KMS-11 (cell line): Measurements from ENCODE around the gene IQCE.
"Not testable (repeated sequence)": the region's sequence is repeated elsewhere in the genome, so short reads cannot be mapped to it uniquely, and the experiment has no call there.

Experiments used
- H2AFZ ChIP-seq: fragments of 200-600 bp; sonication (generic); 2 replicates; pipeline ENCODE4 v1.6.1; 2016; ENCODE audit warnings: antibody characterized with exemption, mixed run types, low read depth
- H3K27ac ChIP-seq: fragments of 200-600 bp; sonication (generic); 2 replicates; pipeline ENCODE4 v1.6.1; 2016; ENCODE audit warnings: mild to moderate bottlenecking, mixed run types
- H3K27me3 ChIP-seq: fragments of 200-600 bp; sonication (generic); 2 replicates; pipeline ENCODE4 v1.6.1; 2017; ENCODE audit warnings: mild to moderate bottlenecking, low read depth, mixed run types, moderate library complexity; ENCODE audit not compliant: insufficient read depth
- H3K36me3 ChIP-seq: fragments of 200-600 bp; sonication (generic); 2 replicates; pipeline ENCODE4 v1.6.1; 2017; ENCODE audit warnings: mild to moderate bottlenecking, mixed run types; ENCODE audit not compliant: insufficient read depth
- H3K4me1 ChIP-seq: fragments of 200-600 bp; sonication (generic); 2 replicates; pipeline ENCODE4 v1.6.1; 2016; ENCODE audit warnings: mild to moderate bottlenecking, low read depth, mixed run types; ENCODE audit not compliant: poor library complexity, severe bottlenecking
- H3K4me2 ChIP-seq: fragments of 200-600 bp; sonication (generic); 2 replicates; pipeline ENCODE4 v1.7.0; 2016; ENCODE audit warnings: mild to moderate bottlenecking, mixed run types
- H3K4me3 ChIP-seq: fragments of 200-600 bp; sonication (generic); IDR thresholded peaks from 2 replicates; pipeline ENCODE4 v1.6.1; 2017; ENCODE audit warnings: low read depth, low read length, mixed read lengths; ENCODE audit not compliant: insufficient read depth
- H3K79me2 ChIP-seq: fragments of 200-600 bp; sonication (generic); 2 replicates; pipeline ENCODE4 v1.6.1; 2016; ENCODE audit warnings: low read depth, mixed run types; ENCODE audit not compliant: insufficient read depth
- H3K9ac ChIP-seq: fragments of 200-600 bp; sonication (generic); 2 replicates; pipeline ENCODE4 v1.6.1; 2016; ENCODE audit warnings: mild to moderate bottlenecking, mixed run types
- H4K20me1 ChIP-seq: fragments of 200-600 bp; sonication (generic); 2 replicates; pipeline ENCODE4 v1.6.1; 2016; ENCODE audit warnings: mild to moderate bottlenecking, mixed run types; ENCODE audit not compliant: insufficient read depth
- CTCF ChIP-seq: fragments of 200-600 bp; sonication (generic); conservative IDR thresholded peaks from 2 replicates; pipeline ENCODE4 v1.6.1; 2017; ENCODE audit warnings: low read depth, mild to moderate bottlenecking, antibody characterized with exemption, low read length, moderate library complexity, mixed read lengths

IQCE gene

DNA sequence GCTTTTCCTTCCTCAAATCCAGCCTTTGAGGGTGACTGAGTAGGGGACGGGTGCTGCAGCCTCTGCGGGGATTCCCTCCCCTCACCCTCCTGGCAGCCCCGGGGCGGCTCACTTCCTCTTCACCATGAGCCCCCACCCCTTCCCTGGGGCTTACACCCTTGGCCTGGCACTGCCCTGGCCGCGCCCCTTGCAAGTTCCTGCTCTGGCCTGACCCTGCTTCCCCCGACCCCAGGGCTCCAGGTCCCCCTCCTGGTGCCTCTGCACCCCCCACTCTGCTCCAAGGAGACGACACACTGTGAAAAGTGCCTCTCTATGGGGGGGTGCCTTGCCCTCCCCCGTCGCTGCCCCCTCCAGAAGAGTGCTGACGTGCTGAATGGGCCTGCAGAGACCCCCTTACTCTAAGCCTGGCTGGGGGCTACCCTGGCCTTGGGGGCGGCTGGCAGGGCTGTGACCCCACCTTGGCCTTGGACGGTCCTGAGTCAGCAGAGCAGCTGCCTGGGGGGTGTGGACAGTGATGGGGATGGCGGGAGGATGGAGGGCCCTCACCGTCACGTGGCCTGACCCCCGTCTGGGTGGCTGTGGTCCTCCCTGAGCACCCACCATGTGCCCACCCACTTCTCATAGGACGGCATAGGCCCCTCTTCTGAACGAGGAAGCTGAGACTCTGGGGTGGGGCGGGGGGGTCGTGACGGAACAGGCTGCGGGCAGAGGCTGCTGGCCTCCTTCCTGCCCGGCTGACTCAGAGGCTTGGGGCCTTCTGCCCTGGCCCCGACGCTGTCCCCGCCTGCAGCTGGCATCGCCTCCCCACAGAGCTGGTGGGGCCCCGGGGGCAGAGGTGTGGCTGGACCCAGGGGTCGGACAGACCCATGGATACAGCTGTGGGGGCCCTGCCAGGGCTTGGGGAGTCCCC, 29.4 kb upstream of the IQCE start:
- peaks cover 16% of the 10 kb centered on the region; the same call in 1 of the 2 replicates for H3K27me3 ChIP-seq
- no peak for TF ChIP-seq CTCF
- no peak overlapping the region for H3K4me3 ChIP-seq
- H3K79me2 ChIP-seq, result no peaks in the 10 kb centered on the region
- H3K9ac ChIP-seq, result no peak overlapping the region
- no peaks in the 10 kb centered on the region for H4K20me1 ChIP-seq
- H3K4me2 ChIP-seq, result no peak overlapping the region
- H3K27ac ChIP-seq, result no peak overlapping the region
- H3K4me1 ChIP-seq, result no peaks in the 10 kb centered on the region
- H2AFZ ChIP-seq, result no peak overlapping the region
- H3K36me3 ChIP-seq, result no peaks in the 10 kb centered on the region

DNA sequence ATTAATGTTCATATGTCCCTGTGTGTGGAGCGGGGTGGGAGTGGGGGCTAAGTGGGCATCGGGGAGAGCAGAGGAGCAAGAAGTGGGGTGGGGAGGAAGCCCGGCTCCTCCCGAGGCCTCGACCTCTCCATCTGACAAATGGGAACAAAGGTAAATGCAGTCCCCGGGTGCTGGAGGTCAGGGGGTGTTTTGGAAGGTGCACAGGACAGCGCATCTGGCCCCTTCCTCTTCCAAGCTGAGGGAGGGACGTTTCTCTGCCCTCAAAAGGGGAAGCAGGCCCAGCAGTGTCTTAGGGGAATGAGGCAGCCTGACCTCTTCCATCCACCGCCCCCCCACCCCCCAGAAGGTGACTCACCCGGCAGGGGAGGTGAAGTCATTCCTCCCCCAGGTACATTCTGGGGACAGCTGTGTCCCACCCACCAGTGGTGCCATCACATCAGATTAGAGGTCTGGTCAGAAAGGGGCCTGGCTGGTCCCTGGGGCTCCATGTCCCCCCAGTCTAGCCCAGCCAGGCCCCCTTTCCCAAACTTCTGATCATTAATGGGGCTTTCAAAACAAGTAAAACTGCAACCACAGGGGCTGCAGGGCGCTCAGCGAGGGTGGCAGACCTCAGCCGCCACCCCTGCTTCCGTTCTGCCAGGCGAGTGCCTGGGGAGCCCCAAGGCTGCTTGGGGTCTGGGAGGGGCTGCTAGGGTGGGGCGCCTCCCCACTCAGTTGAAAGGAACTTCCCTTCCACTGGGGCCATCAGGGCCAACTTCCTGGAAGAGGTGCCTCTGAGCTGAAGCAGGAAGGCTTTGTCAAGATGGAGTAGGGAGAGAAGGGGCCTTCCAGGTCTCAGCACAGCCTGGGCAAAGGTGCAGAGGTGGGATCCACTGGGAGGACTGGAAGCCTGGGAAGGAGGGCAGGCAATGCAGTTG, 28.4 kb upstream of the IQCE start:
- Histone ChIP-seq H3K27ac (no peak overlapping the region), H3K9ac (no peak overlapping the region), H3K4me3 (no peak overlapping the region), H3K36me3 (no peaks in the 10 kb centered on the region), H4K20me1 (no peaks in the 10 kb centered on the region), H3K27me3 (peaks cover 8% of the 10 kb centered on the region; the same call in 1 of the 2 replicates), H3K4me1 (no peaks in the 10 kb centered on the region), H2AFZ (no peak overlapping the region), H3K4me2 (no peak overlapping the region), H3K79me2 (no peaks in the 10 kb centered on the region)
- no peak for TF ChIP-seq CTCF

DNA sequence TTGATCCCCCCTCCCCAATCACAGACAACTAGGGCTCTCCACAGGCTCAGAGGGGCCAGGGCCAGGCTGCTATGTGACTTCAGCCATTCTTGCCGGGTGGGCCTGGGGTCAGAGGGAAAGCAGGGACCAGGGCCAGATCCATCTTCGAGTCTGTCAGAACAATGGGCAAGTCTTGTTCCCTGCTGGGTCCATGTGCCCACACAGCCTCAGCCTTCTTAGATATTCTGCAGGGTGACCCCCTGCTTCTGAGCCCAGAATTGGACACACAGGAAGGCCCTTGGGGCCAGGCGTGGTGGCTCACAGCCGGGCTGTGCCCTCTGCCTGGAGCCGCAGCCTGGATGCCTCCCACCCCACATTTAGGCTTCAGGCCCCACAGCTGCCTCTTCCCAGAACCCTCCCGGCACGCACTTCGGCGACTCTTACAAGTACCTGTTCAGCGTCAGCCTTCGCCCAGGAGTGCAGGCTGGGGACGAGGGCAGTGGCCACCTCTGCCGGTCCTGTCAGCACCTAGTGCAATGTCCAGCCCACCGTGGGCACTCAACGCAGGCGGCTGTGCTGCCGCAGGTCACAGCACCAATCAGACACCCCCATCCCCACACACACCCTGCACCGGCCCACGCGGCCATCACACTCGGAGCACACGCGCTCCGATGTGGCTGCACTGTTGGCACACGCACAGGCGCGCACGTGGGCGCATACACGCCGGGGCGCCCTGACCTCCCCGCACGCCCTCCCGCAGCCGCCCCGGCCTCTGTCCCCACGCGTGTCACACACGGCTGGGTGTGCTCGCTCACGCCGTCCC, 27.6 kb upstream of the IQCE start:
- H3K36me3 ChIP-seq, H4K20me1 ChIP-seq, H3K4me1 ChIP-seq, H3K27me3 ChIP-seq, H3K27ac ChIP-seq, H3K79me2 ChIP-seq, H3K4me2 ChIP-seq, H3K9ac ChIP-seq, H2AFZ ChIP-seq, H3K4me3 ChIP-seq: not testable (repeated sequence)

- H3K4me1 ChIP-seq, H3K4me2 ChIP-seq, H3K9ac ChIP-seq, H4K20me1 ChIP-seq, H3K36me3 ChIP-seq, H3K27me3 ChIP-seq, H3K27ac ChIP-seq, H3K79me2 ChIP-seq, H2AFZ ChIP-seq, H3K4me3 ChIP-seq: not testable (repeated sequence)
Measured at GRCh38 chr7:2531796-2532110, 27.0 kb upstream of the IQCE start.

- not testable (repeated sequence) for H3K27ac ChIP-seq, H4K20me1 ChIP-seq, H3K4me3 ChIP-seq, H3K4me2 ChIP-seq, H3K27me3 ChIP-seq, H3K79me2 ChIP-seq, H2AFZ ChIP-seq, H3K4me1 ChIP-seq, H3K9ac ChIP-seq, H3K36me3 ChIP-seq
Measured at GRCh38 chr7:2532199-2532772, 26.5 kb upstream of the IQCE start.

- H3K27me3 ChIP-seq, H3K4me2 ChIP-seq, H3K79me2 ChIP-seq, H3K9ac ChIP-seq, H4K20me1 ChIP-seq, H3K36me3 ChIP-seq, H3K27ac ChIP-seq, H3K4me1 ChIP-seq, H2AFZ ChIP-seq, H3K4me3 ChIP-seq: not testable (repeated sequence)
Measured at GRCh38 chr7:2532816-2533215, 26.0 kb upstream of the IQCE start.

DNA sequence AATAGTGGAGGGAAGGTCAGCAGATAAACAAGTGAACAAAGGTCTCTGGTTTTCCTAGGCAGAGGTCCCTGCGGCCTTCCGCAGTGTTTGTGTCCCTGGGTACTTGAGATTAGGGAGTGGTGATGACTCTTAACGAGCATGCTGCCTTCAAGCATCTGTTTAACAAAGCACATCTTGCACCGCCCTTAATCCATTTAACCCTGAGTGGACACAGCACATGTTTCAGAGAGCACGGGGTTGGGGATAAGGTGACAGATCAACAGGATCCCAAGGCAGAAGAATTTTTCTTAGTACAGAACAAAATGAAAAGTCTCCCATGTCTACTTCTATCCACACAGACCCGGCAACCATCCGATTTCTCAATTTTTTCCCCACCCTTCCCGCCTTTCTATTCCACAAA, 25.2 kb upstream of the IQCE start:
- not testable (repeated sequence) for H4K20me1 ChIP-seq, H3K4me3 ChIP-seq, H3K27ac ChIP-seq, H3K4me2 ChIP-seq, H2AFZ ChIP-seq, H3K79me2 ChIP-seq, H3K9ac ChIP-seq, H3K4me1 ChIP-seq, H3K36me3 ChIP-seq, H3K27me3 ChIP-seq

DNA sequence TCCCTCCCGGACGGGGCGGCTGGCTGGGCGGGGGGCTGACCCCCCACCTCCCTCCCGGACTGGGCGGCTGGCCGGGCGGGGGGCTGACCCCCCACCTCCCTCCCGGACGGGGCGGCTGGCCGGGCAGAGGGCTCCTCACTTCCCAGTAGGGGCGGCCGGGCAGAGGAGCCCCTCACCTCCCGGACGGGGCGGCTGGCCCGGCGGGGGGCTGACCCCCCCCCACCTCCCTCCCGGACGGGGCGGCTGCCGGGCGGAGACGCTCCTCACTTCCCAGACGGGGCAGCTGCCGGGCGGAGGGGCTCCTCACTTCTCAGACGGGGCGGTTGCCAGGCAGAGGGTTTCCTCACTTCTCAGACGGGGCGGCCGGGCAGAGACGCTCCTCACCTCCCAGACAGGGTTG, 24.6 kb upstream of the IQCE start:
- H3K4me3 ChIP-seq, H3K36me3 ChIP-seq, H3K79me2 ChIP-seq, H3K27me3 ChIP-seq, H3K27ac ChIP-seq, H3K9ac ChIP-seq, H2AFZ ChIP-seq, H3K4me2 ChIP-seq, H3K4me1 ChIP-seq, H4K20me1 ChIP-seq: not testable (repeated sequence)
